ENCODE results near the gene TTC36.

GRCh38 chr11:118528511-118528910 is 1.2 kb downstream of the TTC36 start:
- TF ChIP-seq POLR2A (IDR thresholded peaks at IDR 0.05) (no peak), CTCF (IDR thresholded peaks at IDR 0.05) (no peak)
